Kidney epithelial cell (primary cell): ENCODE results near the gene SUCLG2. TPM values are rescaled to one million over a fixed set of nuclear protein-coding genes. Genes with fewer than 3 reads are reported as not detected.

Experiments used
- DNase-seq: peaks from one replicate; pipeline ENCODE4 v3.0.0-alpha.2; 2010; ENCODE audit warnings: low read depth
- H3K27me3 ChIP-seq: 2 replicates; pipeline ENCODE4 v1.6.0; 2011; ENCODE audit warnings: low read length; ENCODE audit not compliant: control insufficient read depth, insufficient read depth
- H3K36me3 ChIP-seq: 2 replicates; pipeline ENCODE4 v1.5.1; 2011; ENCODE audit warnings: low read length; ENCODE audit not compliant: control insufficient read depth, insufficient read depth
- H3K4me3 ChIP-seq: 2 replicates; pipeline ENCODE4 v1.5.1; 2011; ENCODE audit warnings: low read depth, mild to moderate bottlenecking, control low read depth, low read length
- total RNA-seq: library from RNA; depleted of rRNA; stranded (reverse); fragments of >200 nt; gene quantifications from 2 replicates; pipeline ENCODE4 v1.2.3, GENCODE V29; 2015
- TF ChIP-seq, protein P1 (sequence below): IDR thresholded peaks from 2 replicates; pipeline ENCODE4 v1.5.1; 2011; ENCODE audit warnings: mild to moderate bottlenecking, moderate library complexity, low read length, control low read depth, inconsistent platforms; ENCODE audit not compliant: insufficient read depth, poor library complexity, severe bottlenecking

SUCLG2 gene
- total RNA-seq, 1 donor from 2014 or later: 38.1 TPM

DNA sequence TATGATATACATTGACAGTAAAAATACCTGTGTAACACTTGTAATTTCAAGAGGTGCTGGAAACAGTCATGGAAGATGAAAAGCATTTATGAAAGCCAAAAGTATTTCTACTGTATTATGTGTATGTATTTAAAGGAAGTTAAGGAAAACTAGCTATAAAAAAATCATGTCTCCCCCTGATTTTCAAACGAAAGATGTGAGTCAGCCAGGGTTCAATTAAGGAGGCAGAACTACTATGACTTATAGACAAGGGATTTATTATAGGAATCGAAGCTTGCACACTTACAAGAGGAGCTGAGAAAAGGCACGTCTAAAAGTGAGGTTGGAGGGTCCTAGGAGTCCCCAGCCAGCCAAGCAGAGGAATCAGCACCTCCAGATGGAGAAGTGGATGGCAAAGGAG lies 119.4 kb downstream of the SUCLG2 start:
- H3K4me3 ChIP-seq: no peak overlapping the region
- H3K36me3 ChIP-seq: no peaks in the 10 kb centered on the region
- TF ChIP-seq, protein P1, sequence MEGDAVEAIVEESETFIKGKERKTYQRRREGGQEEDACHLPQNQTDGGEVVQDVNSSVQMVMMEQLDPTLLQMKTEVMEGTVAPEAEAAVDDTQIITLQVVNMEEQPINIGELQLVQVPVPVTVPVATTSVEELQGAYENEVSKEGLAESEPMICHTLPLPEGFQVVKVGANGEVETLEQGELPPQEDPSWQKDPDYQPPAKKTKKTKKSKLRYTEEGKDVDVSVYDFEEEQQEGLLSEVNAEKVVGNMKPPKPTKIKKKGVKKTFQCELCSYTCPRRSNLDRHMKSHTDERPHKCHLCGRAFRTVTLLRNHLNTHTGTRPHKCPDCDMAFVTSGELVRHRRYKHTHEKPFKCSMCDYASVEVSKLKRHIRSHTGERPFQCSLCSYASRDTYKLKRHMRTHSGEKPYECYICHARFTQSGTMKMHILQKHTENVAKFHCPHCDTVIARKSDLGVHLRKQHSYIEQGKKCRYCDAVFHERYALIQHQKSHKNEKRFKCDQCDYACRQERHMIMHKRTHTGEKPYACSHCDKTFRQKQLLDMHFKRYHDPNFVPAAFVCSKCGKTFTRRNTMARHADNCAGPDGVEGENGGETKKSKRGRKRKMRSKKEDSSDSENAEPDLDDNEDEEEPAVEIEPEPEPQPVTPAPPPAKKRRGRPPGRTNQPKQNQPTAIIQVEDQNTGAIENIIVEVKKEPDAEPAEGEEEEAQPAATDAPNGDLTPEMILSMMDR: no peak
- H3K27me3 ChIP-seq: no peaks in the 10 kb centered on the region
- DNase-seq: no peak

DNA sequence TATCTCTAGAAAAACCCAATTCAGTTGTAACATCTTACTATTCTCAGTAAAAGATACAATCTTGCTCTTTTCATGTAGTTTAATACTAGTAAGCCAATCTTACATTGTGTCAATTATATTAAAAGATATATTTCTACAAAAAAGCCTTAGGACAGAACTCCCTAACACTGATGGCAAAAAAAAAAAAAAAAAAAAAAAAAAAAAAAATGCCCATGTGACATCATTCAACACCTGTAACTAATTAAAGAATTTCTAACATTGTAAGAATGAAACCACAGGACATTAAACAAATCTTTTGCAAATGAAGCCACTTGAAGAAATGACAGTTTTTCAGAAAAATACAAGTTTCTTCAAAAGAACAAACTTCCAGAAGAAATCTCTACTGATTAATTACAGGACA lies 119.8 kb downstream of the SUCLG2 start:
- no peaks in the 10 kb centered on the region for H3K27me3 ChIP-seq
- H3K4me3 ChIP-seq: no peak overlapping the region
- H3K36me3 ChIP-seq: no peaks in the 10 kb centered on the region
- no peak for DNase-seq
- TF ChIP-seq, protein P1: no peak

DNA sequence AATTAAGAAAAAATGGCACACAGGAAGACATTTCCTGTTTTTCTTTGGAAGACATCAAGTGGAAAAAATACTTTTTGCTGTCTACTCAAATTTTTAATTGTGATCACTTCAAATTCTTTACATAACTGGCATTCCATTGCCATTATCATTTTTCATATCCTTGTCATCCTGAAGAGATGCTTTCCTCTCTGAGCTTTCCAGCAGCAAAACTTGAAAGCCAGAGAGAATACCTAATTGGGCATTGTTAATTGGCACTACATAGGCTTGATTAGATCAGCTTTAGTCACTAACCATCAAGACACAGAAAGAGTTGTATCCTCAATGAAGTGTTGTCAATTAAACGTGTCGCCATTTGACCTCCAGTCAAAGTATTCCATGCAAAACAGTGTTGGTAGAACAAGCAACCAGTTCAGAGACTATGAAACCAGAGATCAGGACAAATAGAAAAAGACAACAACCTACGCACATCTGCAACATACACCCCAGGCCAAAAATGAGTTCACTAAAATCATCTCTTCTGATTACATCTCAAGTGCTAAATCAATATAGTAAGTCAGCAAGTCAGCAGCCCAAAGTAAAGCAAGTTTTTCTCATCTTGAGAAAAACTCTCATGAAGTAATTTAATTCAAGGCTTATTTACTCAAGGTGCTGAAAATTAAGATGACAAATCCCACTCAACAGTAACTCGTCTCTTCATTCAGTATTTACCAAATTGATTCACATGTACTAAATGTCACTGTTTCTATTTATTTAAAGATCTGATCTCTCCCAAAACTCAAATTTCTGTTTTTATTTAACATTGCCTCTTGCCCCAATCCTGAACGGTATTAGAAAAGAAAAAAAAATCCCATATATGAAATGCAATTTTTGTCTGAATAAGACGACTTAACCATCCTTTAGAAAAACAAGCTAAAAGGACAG lies 123.0 kb downstream of the SUCLG2 start:
- Histone ChIP-seq H3K27me3 (no peaks in the 10 kb centered on the region), H3K4me3 (no peak overlapping the region), H3K36me3 (peaks cover 1% of the 10 kb centered on the region)
- no peak for DNase-seq
- TF ChIP-seq, protein P1: no peak

DNA sequence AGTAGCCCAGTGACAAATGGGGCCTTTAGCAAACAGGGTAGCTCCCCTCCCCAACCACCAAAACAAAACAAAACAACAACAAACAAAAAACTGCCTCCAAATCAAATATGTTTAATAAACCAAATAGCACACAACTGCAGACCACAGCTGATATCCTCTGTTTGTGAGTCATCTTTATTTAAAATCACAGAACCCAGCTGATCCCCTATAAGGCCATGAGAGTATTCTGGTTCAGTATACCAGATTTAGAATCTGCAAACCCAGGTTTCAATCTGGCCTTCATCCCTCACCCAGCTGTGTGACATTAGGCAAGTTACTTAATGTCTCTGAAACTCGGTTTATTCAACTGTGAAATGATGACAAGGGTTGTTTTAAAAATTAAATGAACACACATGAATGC lies 124.5 kb downstream of the SUCLG2 start:
- no peak for DNase-seq
- Histone ChIP-seq H3K27me3 (no peaks in the 10 kb centered on the region), H3K4me3 (no peak overlapping the region), H3K36me3 (peaks cover 1% of the 10 kb centered on the region)
- TF ChIP-seq, protein P1: no peak

DNA sequence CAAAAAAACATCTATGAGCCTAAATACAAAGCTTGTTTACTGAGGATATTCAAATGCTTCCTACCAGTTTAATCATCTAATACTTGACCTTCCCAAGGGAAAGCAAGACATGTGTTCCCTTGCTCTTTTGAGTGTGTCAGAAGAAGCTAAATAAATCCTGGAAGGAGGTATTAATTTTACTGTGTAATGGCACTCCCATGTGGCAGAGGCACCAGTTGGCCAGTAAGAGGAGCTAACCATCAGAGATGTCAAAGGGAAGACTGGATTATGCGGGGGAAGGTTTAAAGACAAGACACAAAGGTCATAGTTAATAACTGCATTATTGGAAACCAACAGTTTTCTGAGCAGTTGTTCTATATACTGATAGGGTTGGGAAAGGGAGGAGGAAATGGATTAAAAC lies 125.1 kb downstream of the SUCLG2 start:
- H3K36me3 ChIP-seq: peaks cover 1% of the 10 kb centered on the region
- DNase-seq: no peak
- TF ChIP-seq, protein P1: no peak
- no peak overlapping the region for H3K4me3 ChIP-seq
- no peaks in the 10 kb centered on the region for H3K27me3 ChIP-seq
